Gastrocnemius medialis (tissue), 4 donors: Measurements from ENCODE around the gene TWF1. TPM values are rescaled to one million over a fixed set of nuclear protein-coding genes. Genes with fewer than 3 reads are reported as not detected.

Source experiments
- ATAC-seq, 2 donors: fragments of 150-250 bp; one replicate each; pipeline ENCODE4 v1.9.1; 2016
- DNase-seq, 2 donors: peaks; one replicate each; pipeline ENCODE4 v3.0.0-alpha.2; 2019
- H3K27ac ChIP-seq, 4 donors: fragments of 200-600 bp; sonication (generic); 1 replicate in 1 of 4; 2 replicates in 3 of 4; pipeline ENCODE4 v1.5.1; 2016 to 2018; ENCODE audit warnings: mild to moderate bottlenecking in 2 of 4, moderate library complexity in 1 of 4
- H3K27me3 ChIP-seq, 3 donors: fragments of 200-600 bp; sonication (generic) in 2 of 3; 1 replicate in 1 of 3; 2 replicates in 2 of 3; pipeline versions ENCODE4 v1.5.1 to v1.6.0; 2016 to 2019; ENCODE audit warnings: mild to moderate bottlenecking in 1 of 3, moderate library complexity in 1 of 3
- H3K36me3 ChIP-seq, 2 donors: fragments of 200-600 bp; sonication (generic) in 1 of 2; one replicate each; pipeline ENCODE4 v1.5.1; 2017 to 2018
- H3K4me1 ChIP-seq, 2 donors: fragments of 200-600 bp; sonication (generic) in 1 of 2; one replicate each; pipeline ENCODE4 v1.5.1; 2016 to 2017; ENCODE audit warnings: mild to moderate bottlenecking in 2 of 2
- H3K4me3 ChIP-seq, 4 donors: fragments of 200-600 bp; sonication (generic) in 3 of 4; 1 replicate in 1 of 4; 2 replicates in 3 of 4; pipeline ENCODE4 v1.5.1; 2016 to 2019; ENCODE audit warnings: mild to moderate bottlenecking in 2 of 4
- H3K9me3 ChIP-seq, 3 donors: fragments of 200-600 bp; sonication (generic) in 2 of 3; 1 replicate in 1 of 3; 2 replicates in 2 of 3; pipeline ENCODE4 v1.5.1; 2016 to 2019
- CTCF ChIP-seq, 5 experiments: fragments of 450-650 bp in 3 of 5; fragments of 200-600 bp in 2 of 5; sonication (generic) in 2 of 5; IDR thresholded peaks in 4 of 5; conservative IDR thresholded peaks in 1 of 5; 1 replicate in 4 of 5; 2 replicates in 1 of 5; pipeline ENCODE4 v1.5.1; 2016 to 2019; ENCODE audit warnings: antibody characterized with exemption in 5 of 5, mild to moderate bottlenecking in 3 of 5, moderate library complexity in 3 of 5
- POLR2A ChIP-seq, 2 donors: fragments of 450-650 bp; IDR thresholded peaks; one replicate each; pipeline ENCODE4 v1.6.1; 2017; ENCODE audit warnings: antibody characterized with exemption in 2 of 2, mild to moderate bottlenecking in 2 of 2, moderate library complexity in 2 of 2
- in situ Hi-C, 4 donors: fragments of 200-750 bp; cut with MboI; loops; one replicate each; pipeline versions ENCODE4 v1.15.0 to v1.8.0; 2017; ENCODE audit warnings: low sequenced_read_pairs in 4 of 4
- intact Hi-C: fragments of 100-400 bp; cut with DNase I; formaldehyde crosslinking; loops from one replicate; pipeline ENCODE4 v1.15.1; 2023; ENCODE audit warnings: low total_unique reads
- total RNA-seq, 4 donors: library from RNA; depleted of rRNA; stranded (reverse); fragments of >200 nt; gene quantifications; one replicate each; pipeline versions ENCODE4 v1.1.0 to v1.2.3, GENCODE V29; 2016

Gene TWF1
- total RNA-seq, 4 donors from 2014 or later: 7.4 to 10.7 (median 9.0) TPM

DNA sequence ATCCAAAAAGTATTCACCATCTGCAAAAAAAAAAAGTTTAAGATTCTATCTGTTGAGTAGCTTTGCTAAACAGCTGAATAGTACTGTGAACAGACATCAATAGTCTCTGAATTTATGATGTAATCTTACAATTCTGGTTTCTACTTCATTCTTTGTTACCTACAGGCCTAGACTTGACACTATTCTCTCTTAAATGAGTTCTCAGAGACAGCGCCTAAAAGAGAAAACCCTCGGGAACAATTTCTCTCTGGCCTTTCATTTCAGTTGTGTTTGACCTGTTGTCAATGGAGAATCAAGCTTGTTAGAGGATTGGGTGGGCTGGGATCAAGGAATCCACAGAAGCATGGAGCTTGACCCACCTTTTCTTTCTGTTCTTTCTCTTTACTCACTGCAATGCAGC, 5.9 kb upstream of the TWF1 start:
- intact Hi-C loops: no loop called here
- no peaks in the 10 kb centered on the region for H3K27me3 ChIP-seq
- no peak for ATAC-seq
- DNase-seq: no peak
- no peak overlapping the region for H3K4me3 ChIP-seq
- no peaks in the 10 kb centered on the region for H3K36me3 ChIP-seq
- no peak overlapping the region for H3K27ac ChIP-seq
- H3K4me1 ChIP-seq: peaks cover under 1% of the 10 kb centered on the region in 2 donors
- TF ChIP-seq POLR2A (IDR thresholded peaks at IDR 0.05): no peak
- TF ChIP-seq CTCF (IDR thresholded peaks at IDR 0.05 in 4 of 5, conservative IDR thresholded peaks at IDR 0.05 in 1 of 5): no peak
- in situ Hi-C loops: no loop called here
- no peaks in the 10 kb centered on the region for H3K9me3 ChIP-seq

GRCh38 chr12:43807386-43807785, 1.3 kb upstream of the TWF1 start:
- ATAC-seq (no peak), DNase-seq (no peak)
- intact Hi-C loops (loop anchor here (5.0 kb wide), 1 partner anchor 1570 kb away; the partner anchor contains the start of gene YAF2), in situ Hi-C loops (loop anchor here in 1 of 4 donors (10.0 kb wide), 1 partner anchor 77 kb away; no protein-coding TSS in a partner anchor)
- H3K9me3 ChIP-seq: no peaks in the 10 kb centered on the region
- peaks cover 21 to 27% of the 10 kb centered on the region in 2 donors for H3K4me1 ChIP-seq
- no peaks in the 10 kb centered on the region for H3K36me3 ChIP-seq
- no peak overlapping the region for H3K4me3 ChIP-seq
- peak overlapping the region in 2 of 4 donors; percentile 93 to 94 for H3K27ac ChIP-seq
- H3K27me3 ChIP-seq: no peaks in the 10 kb centered on the region
- TF ChIP-seq CTCF (IDR thresholded peaks at IDR 0.05 in 4 of 5, conservative IDR thresholded peaks at IDR 0.05 in 1 of 5) (no peak), POLR2A (IDR thresholded peaks at IDR 0.05) (no peak)

GRCh38 chr12:43806737-43807072, 588 bp upstream of the TWF1 start:
- in situ Hi-C loops (loop anchor here in 1 of 4 donors (10.0 kb wide), 1 partner anchor 78 kb away; no protein-coding TSS in a partner anchor), intact Hi-C loops (loop anchor here (1.0 to 5.0 kb wide), 4 partner anchors 30 to 1569 kb away; partner anchors contain the start of genes IRAK4, PUS7L, TMEM117 and YAF2)
- TF ChIP-seq POLR2A (IDR thresholded peaks at IDR 0.05) (no peak), CTCF (IDR thresholded peaks at IDR 0.05 in 4 of 5, conservative IDR thresholded peaks at IDR 0.05 in 1 of 5) (no peak)
- DNase-seq (no peak), ATAC-seq (no peak)
- peak overlapping the region; percentile 87 to 96 (median 94) for H3K27ac ChIP-seq
- H3K4me1 ChIP-seq: peaks cover 21 to 27% of the 10 kb centered on the region in 2 donors
- peak overlapping the region; percentile 80 to 92 (median 86) for H3K4me3 ChIP-seq
- no peaks in the 10 kb centered on the region for H3K27me3 ChIP-seq
- H3K36me3 ChIP-seq: peaks cover 0 to 2% of the 10 kb centered on the region in 2 donors
- no peaks in the 10 kb centered on the region for H3K9me3 ChIP-seq

DNA sequence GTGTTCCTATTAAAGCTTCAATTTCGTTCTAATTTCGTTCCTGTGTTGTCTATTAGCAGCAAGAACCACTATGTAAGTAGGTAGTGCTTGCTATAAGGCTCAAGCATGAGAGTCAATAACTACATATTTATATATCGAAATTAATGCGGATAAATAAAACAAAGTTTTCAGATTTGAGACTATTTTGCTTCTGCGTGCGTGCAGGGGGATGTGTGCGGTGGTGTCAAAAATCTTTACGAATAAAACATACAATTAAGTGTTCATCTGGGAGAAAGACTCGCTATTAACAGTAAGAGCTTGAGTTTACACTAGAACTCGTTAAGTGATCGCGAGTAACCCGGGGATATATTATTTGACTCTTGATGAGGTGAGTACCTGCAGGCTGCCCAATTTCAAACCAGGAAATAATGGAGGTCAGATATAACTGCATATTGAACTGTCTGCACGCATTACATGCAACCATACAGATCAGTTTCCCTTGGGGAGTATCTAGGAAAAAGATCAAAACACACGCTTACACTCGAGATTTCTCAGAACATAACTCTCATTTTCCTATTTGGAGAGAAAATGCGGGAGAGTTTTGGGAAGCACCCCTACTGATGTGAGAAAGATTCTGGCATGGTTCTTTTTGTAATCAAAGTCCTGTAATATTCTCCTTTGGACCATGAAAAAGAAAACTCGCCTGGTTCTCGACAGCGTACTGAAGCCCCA, 813 bp downstream of the TWF1 start:
- ATAC-seq (no peak), DNase-seq (no peak)
- Histone ChIP-seq H3K27ac (peak overlapping the region; percentile 87 to 96 (median 94)), H3K9me3 (no peaks in the 10 kb centered on the region), H3K4me1 (peaks cover 21 to 27% of the 10 kb centered on the region in 2 donors), H3K4me3 (peak overlapping the region; percentile 80 to 92 (median 86)), H3K36me3 (peaks cover 0 to 16% of the 10 kb centered on the region in 2 donors), H3K27me3 (no peaks in the 10 kb centered on the region)
- TF ChIP-seq POLR2A (IDR thresholded peaks at IDR 0.05) (no peak), CTCF (IDR thresholded peaks at IDR 0.05 in 4 of 5, conservative IDR thresholded peaks at IDR 0.05 in 1 of 5) (no peak)
- intact Hi-C loops (loop anchor here (5.0 kb wide), 1 partner anchor 1568 kb away; the partner anchor contains the start of gene YAF2), in situ Hi-C loops (loop anchor here in 1 of 4 donors (10.0 kb wide), 1 partner anchor 79 kb away; no protein-coding TSS in a partner anchor)
